GM12878 (cell line): Measurements from ENCODE around the gene UBC. TPM values are rescaled to one million over a fixed set of nuclear protein-coding genes. Genes with fewer than 3 reads are reported as not detected.

Experiments used
- ATAC-seq: fragments of 200-7000 bp; cut with Tn5 transposase; 3 replicates; pipeline ENCODE4 v1.9.1; 2020; ENCODE audit warnings: mild to moderate bottlenecking, moderate library complexity
- BruUV-seq: library from RNA; stranded (reverse); fragments of 400-500 nt; replicated peaks from 2 replicates; lab custom pipeline; 2021; lab: Mats Ljungman, UMichigan
- CTCF ChIA-PET: fragments of 300-600 bp; sonication (Branson Sonifier 250); formaldehyde crosslinking; extraction: SDS; loops from one replicate; lab custom pipeline; 2021; ENCODE audit warnings: inconsistent platforms; lab: Yijun Ruan, JAX
- POLR2A ChIA-PET: fragments of 350-600 bp; formaldehyde crosslinking; extraction: SDS; loops from one replicate; lab custom pipeline; 2021; ENCODE audit warnings: inconsistent platforms; lab: Charles Lee
- RAD21 ChIA-PET: fragments of 300-600 bp; sonication (Branson Sonifier 250); formaldehyde crosslinking; loops from one replicate; lab custom pipeline; 2023; ENCODE audit warnings: antibody characterized with exemption; ENCODE audit not compliant: unreplicated experiment; lab: Charles Lee
- SMC1A ChIA-PET: fragments of 300-600 bp; sonication (Branson Sonifier 250); formaldehyde crosslinking; loops from one replicate; lab custom pipeline; 2023; ENCODE audit not compliant: unreplicated experiment, uncharacterized antibody; lab: Charles Lee
- DNase-seq: peaks from one replicate; pipeline ENCODE4 v3.0.0-alpha.2; 2011; ENCODE audit warnings: low read depth, low spot score
- FAIRE-seq: peaks from 3 replicates; lab custom pipeline; 2011; peaks lifted over from hg19 to GRCh38; lab: Jason Lieb, UNC
- H2AFZ ChIP-seq: 2 replicates; pipeline ENCODE4 v1.6.0; 2011; ENCODE audit warnings: low read depth, low read length, control low read depth; ENCODE audit not compliant: control insufficient read depth
- H3K27ac ChIP-seq: 2 replicates; pipeline ENCODE4 v1.5.1; 2011; ENCODE audit warnings: control low read depth; ENCODE audit not compliant: control insufficient read depth, insufficient read depth
- H3K27me3 ChIP-seq, 2 experiments: replicated peaks in 1 of 2; 2 replicates each; pipeline versions ENCODE4 v1.6.0 to v1.6.1; 2011; ENCODE audit warnings: low read length in 1 of 2; ENCODE audit not compliant: control insufficient read depth in 2 of 2, insufficient read depth in 2 of 2
- H3K36me3 ChIP-seq, 2 experiments: 2 replicates each; pipeline ENCODE4 v1.5.1; 2011; ENCODE audit warnings: low read length in 1 of 2; ENCODE audit not compliant: control insufficient read depth in 2 of 2, insufficient read depth in 2 of 2
- H3K4me1 ChIP-seq: 2 replicates; pipeline ENCODE4 v1.6.1; 2011; ENCODE audit warnings: mild to moderate bottlenecking, low read length, moderate library complexity, mixed read lengths; ENCODE audit not compliant: control insufficient read depth, insufficient read depth
- H3K4me2 ChIP-seq: 2 replicates; pipeline ENCODE4 v1.6.0; 2011; ENCODE audit warnings: control low read depth; ENCODE audit not compliant: control insufficient read depth, insufficient read depth
- H3K4me3 ChIP-seq: fragments of 200-600 bp; sonication (generic); 2 replicates; pipeline ENCODE4 v1.5.1; 2016
- H3K79me2 ChIP-seq: 2 replicates; pipeline ENCODE4 v1.6.0; 2011; ENCODE audit warnings: low read length; ENCODE audit not compliant: control insufficient read depth, insufficient read depth
- H3K9ac ChIP-seq: 2 replicates; pipeline ENCODE4 v1.8.0; 2011; ENCODE audit warnings: low read length, control low read depth, mixed read lengths; ENCODE audit not compliant: control insufficient read depth, insufficient read depth
- H3K9me3 ChIP-seq: replicated peaks from 3 replicates; pipeline ENCODE4 v1.5.1; 2011; ENCODE audit warnings: mild to moderate bottlenecking, low read length; ENCODE audit not compliant: control insufficient read depth, insufficient read depth
- H4K20me1 ChIP-seq: 2 replicates; pipeline ENCODE4 v1.6.0; 2011; ENCODE audit not compliant: control insufficient read depth, insufficient read depth
- ASH2L ChIP-seq: fragments of 300-600, 200-600 bp; sonication (generic); IDR thresholded peaks from 2 replicates; pipeline ENCODE4 v1.6.1; 2017; ENCODE audit warnings: low read depth, mild to moderate bottlenecking, borderline replicate concordance
- CEBPB ChIP-seq, 2 experiments: fragments of 150-350 bp in 1 of 2; IDR thresholded peaks; 2 replicates each; pipeline ENCODE4 v1.6.1; 2012 to 2014; ENCODE audit warnings: low read depth in 2 of 2, low read length in 2 of 2, borderline replicate concordance in 1 of 2, inconsistent platforms in 1 of 2
- IKZF1 ChIP-seq: fragments of 450-650 bp; conservative IDR thresholded peaks from 2 replicates; pipeline ENCODE4 v1.6.1; 2017; ENCODE audit warnings: antibody characterized with exemption, mild to moderate bottlenecking
- JUND ChIP-seq: IDR thresholded peaks from 2 replicates; pipeline ENCODE4 v1.6.1; 2012; ENCODE audit warnings: low read depth, mild to moderate bottlenecking, low read length, improper control_type of control experiment, moderate library complexity
- MEF2A ChIP-seq: IDR thresholded peaks from 2 replicates; pipeline ENCODE4 v1.6.1; 2011; ENCODE audit warnings: low read depth, mild to moderate bottlenecking, low read length, moderate library complexity; ENCODE audit not compliant: insufficient read depth
- MTA2 ChIP-seq: fragments of 450-650 bp; IDR thresholded peaks from 2 replicates; pipeline ENCODE4 v1.6.1; 2016; ENCODE audit warnings: low read depth, mild to moderate bottlenecking, moderate library complexity
- NFYA ChIP-seq: IDR thresholded peaks from 2 replicates; pipeline ENCODE4 v1.6.1; 2011; ENCODE audit warnings: low read depth, mild to moderate bottlenecking, low read length, improper control_type of control experiment, borderline replicate concordance
- SPI1 ChIP-seq: IDR thresholded peaks from 2 replicates; pipeline ENCODE4 v1.6.1; 2011; ENCODE audit warnings: low read depth, mild to moderate bottlenecking, low read length, moderate library complexity, borderline replicate concordance; ENCODE audit not compliant: insufficient read depth
- TCF12 ChIP-seq: IDR thresholded peaks from 2 replicates; pipeline ENCODE4 v1.6.1; 2011; ENCODE audit warnings: low read depth, mild to moderate bottlenecking, low read length
- WGBS: methylation state at CpG from one replicate; pipeline ENCODE4 v1.1.6; 2016; ENCODE audit warnings: low lambda C conversion rate; ENCODE audit not compliant: insufficient replicate concordance, insufficient coverage; ENCODE audit errors: missing lambda C conversion rate; 5-methylcytosine and 5-hydroxymethylcytosine counted together
- in situ Hi-C: fragments of 300-500 bp; cut with MboI; formaldehyde crosslinking; loops from 9 replicates; pipeline ENCODE4 v1.14.3; 2018; ENCODE audit warnings: mixed read lengths
- intact Hi-C: fragments of 100-400 bp; cut with micrococcal nuclease; formaldehyde crosslinking; loops from one replicate; pipeline ENCODE4 v1.14.2; 2022; ENCODE audit not compliant: unreplicated experiment
- polyA plus RNA-seq, 11 experiments: library from polyadenylated mRNA; depleted of rRNA in 4 of 11; unstranded in 6 of 11; stranded (reverse) in 5 of 11; fragments of >200 nt; fragmentation: Nextera tagmentation in 4 of 11; fragmentation: Illumina TruSeq in 1 of 11; extraction: Ambion mirVana in 4 of 11; extraction: Trizol in 1 of 11; gene quantifications; 1 replicate in 1 of 11; 2 replicates in 10 of 11; pipeline versions ENCODE4 v1.2.1 to v1.2.3, GENCODE V29; 2011 to 2016; ENCODE audit warnings: inconsistent platforms in 2 of 11, missing spikeins in 2 of 11, low read depth in 1 of 11
- total RNA-seq, 4 experiments: library from RNA; depleted of rRNA in 3 of 4; stranded (reverse); fragments of >200 nt in 3 of 4; fragmentation: Illumina TruSeq in 1 of 4; extraction: Trizol in 1 of 4; gene quantifications; 2 replicates each; pipeline versions ENCODE4 v1.2.1 to v1.2.3, GENCODE V29; 2013 to 2021
- TF ChIP-seq, protein P1 (sequence below): IDR thresholded peaks from 2 replicates; pipeline ENCODE4 v1.6.1; 2012; ENCODE audit warnings: low read length, inconsistent platforms
- TF ChIP-seq, protein P2 (sequence below): IDR thresholded peaks from 2 replicates; pipeline ENCODE4 v1.6.1; 2011; ENCODE audit warnings: borderline replicate concordance, low read depth, mild to moderate bottlenecking, moderate library complexity, mixed read lengths, low read length; ENCODE audit not compliant: insufficient read depth; ENCODE audit errors: extremely low read length
- TF ChIP-seq, protein P3 (sequence below): fragments of 450-650 bp; IDR thresholded peaks from 2 replicates; pipeline ENCODE4 v1.6.1; 2017; ENCODE audit warnings: antibody characterized with exemption, mild to moderate bottlenecking, moderate library complexity
- TF ChIP-seq, protein P4 (sequence below): fragments of 450-650 bp; IDR thresholded peaks from 2 replicates; pipeline ENCODE4 v1.6.1; 2016; ENCODE audit warnings: mild to moderate bottlenecking
- TF ChIP-seq, protein P5 (sequence below): IDR thresholded peaks from 2 replicates; pipeline ENCODE4 v1.6.1; 2011; ENCODE audit warnings: borderline replicate concordance, low read depth, mild to moderate bottlenecking, moderate library complexity, low read length; ENCODE audit not compliant: insufficient read depth, poor library complexity, severe bottlenecking

The UBC gene
- total and polyA plus RNA-seq, 10 of the 15 experiments (the other 5 are each of a cell fraction or from before 2014, with no cell fraction given), result 653 to 1,666 (median 874) TPM

DNA sequence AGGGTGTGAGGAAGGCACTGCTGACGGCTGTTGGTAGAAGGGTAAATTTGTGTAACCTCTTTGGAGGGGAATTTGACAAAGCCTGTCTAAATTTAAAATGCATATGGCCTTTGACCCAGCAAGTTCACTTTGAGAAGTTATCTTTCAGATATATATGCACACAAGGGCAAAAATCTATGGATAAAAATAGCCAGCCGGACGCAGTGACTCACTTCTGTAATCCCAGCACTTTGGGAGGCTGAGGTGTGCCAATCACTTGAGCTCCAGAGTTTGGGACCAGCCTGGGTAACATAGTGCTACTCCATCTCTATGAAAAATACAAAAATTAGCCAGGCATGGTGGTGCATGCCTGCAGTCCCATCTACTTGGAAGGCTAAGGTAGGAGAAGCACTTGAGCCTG lies 13.4 kb downstream of the UBC start:
- Histone ChIP-seq H3K4me2 (peak overlapping the region; percentile 17), H3K36me3 (no peaks in the 10 kb centered on the region), H3K9me3 (no peaks in the 10 kb centered on the region), H3K4me3 (no peak overlapping the region), H3K9ac (no peak overlapping the region), H3K27ac (peak overlapping the region; percentile 68), H3K27me3 (no peaks in the 10 kb centered on the region), H3K79me2 (no peaks in the 10 kb centered on the region), H3K4me1 (peaks cover 41% of the 10 kb centered on the region), H4K20me1 (no peaks in the 10 kb centered on the region), H2AFZ (no peak overlapping the region; the same call in none of the 2 replicates)
- ChIA-PET POLR2A (interaction anchor here (0.5 to 4.3 kb wide), 12 partner anchors 11 to 1604 kb away, joined by 3 to 46 read pairs (median 4); partner anchors contain the start of gene UBC), CTCF (interaction anchor here (0.7 to 4.8 kb wide), 11 partner anchors 13 to 130 kb away, joined by 3 to 30 read pairs (median 7); no protein-coding TSS in a partner anchor), SMC1A (interaction anchor here (1.0 to 4.4 kb wide), 17 partner anchors 8 to 865 kb away, joined by 3 to 31 read pairs (median 6); no protein-coding TSS in a partner anchor), RAD21 (interaction anchor here (0.6 to 4.9 kb wide), 17 partner anchors 9 to 1935 kb away, joined by 3 to 51 read pairs (median 4); partner anchors contain the start of gene ABCB9)
- 3% methylated on average over 3 of the region's 3 CpGs for WGBS
- intact Hi-C loops, result loop anchor here (5.0 kb wide), 1 partner anchor 864 kb away; no protein-coding TSS in a partner anchor
- in situ Hi-C loops, result loop anchor here (10.0 to 25.0 kb wide), 2 partner anchors 866 to 1464 kb away; partner anchors contain the start of gene RILPL2
- FAIRE-seq (no peak), ATAC-seq (peak; percentile 6), DNase-seq (no peak)
- BruUV-seq, result no TSS peak
- TF ChIP-seq ASH2L, result no peak
- no peak for TF ChIP-seq TCF12
- TF ChIP-seq, protein P1, sequence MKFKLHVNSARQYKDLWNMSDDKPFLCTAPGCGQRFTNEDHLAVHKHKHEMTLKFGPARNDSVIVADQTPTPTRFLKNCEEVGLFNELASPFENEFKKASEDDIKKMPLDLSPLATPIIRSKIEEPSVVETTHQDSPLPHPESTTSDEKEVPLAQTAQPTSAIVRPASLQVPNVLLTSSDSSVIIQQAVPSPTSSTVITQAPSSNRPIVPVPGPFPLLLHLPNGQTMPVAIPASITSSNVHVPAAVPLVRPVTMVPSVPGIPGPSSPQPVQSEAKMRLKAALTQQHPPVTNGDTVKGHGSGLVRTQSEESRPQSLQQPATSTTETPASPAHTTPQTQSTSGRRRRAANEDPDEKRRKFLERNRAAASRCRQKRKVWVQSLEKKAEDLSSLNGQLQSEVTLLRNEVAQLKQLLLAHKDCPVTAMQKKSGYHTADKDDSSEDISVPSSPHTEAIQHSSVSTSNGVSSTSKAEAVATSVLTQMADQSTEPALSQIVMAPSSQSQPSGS, result no peak
- TF ChIP-seq NFYA, result no peak
- no peak for TF ChIP-seq MTA2
- TF ChIP-seq, protein P2, sequence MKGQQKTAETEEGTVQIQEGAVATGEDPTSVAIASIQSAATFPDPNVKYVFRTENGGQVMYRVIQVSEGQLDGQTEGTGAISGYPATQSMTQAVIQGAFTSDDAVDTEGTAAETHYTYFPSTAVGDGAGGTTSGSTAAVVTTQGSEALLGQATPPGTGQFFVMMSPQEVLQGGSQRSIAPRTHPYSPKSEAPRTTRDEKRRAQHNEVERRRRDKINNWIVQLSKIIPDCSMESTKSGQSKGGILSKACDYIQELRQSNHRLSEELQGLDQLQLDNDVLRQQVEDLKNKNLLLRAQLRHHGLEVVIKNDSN, result no peak
- TF ChIP-seq, protein P3, sequence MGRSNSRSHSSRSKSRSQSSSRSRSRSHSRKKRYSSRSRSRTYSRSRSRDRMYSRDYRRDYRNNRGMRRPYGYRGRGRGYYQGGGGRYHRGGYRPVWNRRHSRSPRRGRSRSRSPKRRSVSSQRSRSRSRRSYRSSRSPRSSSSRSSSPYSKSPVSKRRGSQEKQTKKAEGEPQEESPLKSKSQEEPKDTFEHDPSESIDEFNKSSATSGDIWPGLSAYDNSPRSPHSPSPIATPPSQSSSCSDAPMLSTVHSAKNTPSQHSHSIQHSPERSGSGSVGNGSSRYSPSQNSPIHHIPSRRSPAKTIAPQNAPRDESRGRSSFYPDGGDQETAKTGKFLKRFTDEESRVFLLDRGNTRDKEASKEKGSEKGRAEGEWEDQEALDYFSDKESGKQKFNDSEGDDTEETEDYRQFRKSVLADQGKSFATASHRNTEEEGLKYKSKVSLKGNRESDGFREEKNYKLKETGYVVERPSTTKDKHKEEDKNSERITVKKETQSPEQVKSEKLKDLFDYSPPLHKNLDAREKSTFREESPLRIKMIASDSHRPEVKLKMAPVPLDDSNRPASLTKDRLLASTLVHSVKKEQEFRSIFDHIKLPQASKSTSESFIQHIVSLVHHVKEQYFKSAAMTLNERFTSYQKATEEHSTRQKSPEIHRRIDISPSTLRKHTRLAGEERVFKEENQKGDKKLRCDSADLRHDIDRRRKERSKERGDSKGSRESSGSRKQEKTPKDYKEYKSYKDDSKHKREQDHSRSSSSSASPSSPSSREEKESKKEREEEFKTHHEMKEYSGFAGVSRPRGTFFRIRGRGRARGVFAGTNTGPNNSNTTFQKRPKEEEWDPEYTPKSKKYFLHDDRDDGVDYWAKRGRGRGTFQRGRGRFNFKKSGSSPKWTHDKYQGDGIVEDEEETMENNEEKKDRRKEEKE, result no peak
- TF ChIP-seq IKZF1, result peak; percentile 54
- no peak for TF ChIP-seq JUND
- TF ChIP-seq SPI1, result no peak
- no peak for TF ChIP-seq CEBPB (IDR thresholded peaks at IDR 0.05; ENCODE audit: borderline replicate concordance in 1 of 2, low read depth in 2 of 2, low read length in 2 of 2)
- 0 out of 2 replicates have a peak, but pooled peaks have one; percentile 32 for TF ChIP-seq MEF2A
- TF ChIP-seq, protein P4, sequence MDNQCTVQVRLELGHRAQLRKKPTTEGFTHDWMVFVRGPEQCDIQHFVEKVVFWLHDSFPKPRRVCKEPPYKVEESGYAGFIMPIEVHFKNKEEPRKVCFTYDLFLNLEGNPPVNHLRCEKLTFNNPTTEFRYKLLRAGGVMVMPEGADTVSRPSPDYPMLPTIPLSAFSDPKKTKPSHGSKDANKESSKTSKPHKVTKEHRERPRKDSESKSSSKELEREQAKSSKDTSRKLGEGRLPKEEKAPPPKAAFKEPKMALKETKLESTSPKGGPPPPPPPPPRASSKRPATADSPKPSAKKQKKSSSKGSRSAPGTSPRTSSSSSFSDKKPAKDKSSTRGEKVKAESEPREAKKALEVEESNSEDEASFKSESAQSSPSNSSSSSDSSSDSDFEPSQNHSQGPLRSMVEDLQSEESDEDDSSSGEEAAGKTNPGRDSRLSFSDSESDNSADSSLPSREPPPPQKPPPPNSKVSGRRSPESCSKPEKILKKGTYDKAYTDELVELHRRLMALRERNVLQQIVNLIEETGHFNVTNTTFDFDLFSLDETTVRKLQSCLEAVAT, result no peak
- TF ChIP-seq, protein P5, sequence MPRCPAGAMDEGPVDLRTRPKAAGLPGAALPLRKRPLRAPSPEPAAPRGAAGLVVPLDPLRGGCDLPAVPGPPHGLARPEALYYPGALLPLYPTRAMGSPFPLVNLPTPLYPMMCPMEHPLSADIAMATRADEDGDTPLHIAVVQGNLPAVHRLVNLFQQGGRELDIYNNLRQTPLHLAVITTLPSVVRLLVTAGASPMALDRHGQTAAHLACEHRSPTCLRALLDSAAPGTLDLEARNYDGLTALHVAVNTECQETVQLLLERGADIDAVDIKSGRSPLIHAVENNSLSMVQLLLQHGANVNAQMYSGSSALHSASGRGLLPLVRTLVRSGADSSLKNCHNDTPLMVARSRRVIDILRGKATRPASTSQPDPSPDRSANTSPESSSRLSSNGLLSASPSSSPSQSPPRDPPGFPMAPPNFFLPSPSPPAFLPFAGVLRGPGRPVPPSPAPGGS, result no peak
